HepG2 (cell line): Measurements from ENCODE around the gene OSGIN1. TPM values are rescaled to one million over a fixed set of nuclear protein-coding genes. Genes with fewer than 3 reads are reported as not detected.

ENCODE experiments used
- ATAC-seq: fragments of 200-7000 bp; cut with Tn5 transposase; 3 replicates; pipeline ENCODE4 v1.9.1; 2020; ENCODE audit warnings: mild to moderate bottlenecking, moderate library complexity
- BruUV-seq: library from RNA; stranded (reverse); fragments of 400-500 nt; replicated peaks from 2 replicates; lab custom pipeline; 2021; lab: Mats Ljungman, UMichigan
- CTCF ChIA-PET: fragments of 300-600 bp; formaldehyde crosslinking; extraction: SDS; loops from one replicate; lab custom pipeline; 2021; ENCODE audit warnings: low total read pairs, inconsistent platforms, low intra/inter-chr PET ratio; lab: Yijun Ruan, JAX
- POLR2A ChIA-PET: fragments of 350-600 bp; sonication (Branson Sonifier 250); formaldehyde crosslinking; loops from one replicate; lab custom pipeline; 2020; ENCODE audit warnings: antibody characterized with exemption, inconsistent platforms; lab: Yijun Ruan, JAX
- DNase-seq: peaks from one replicate; pipeline ENCODE4 v3.0.0-alpha.2; 2015; ENCODE audit warnings: low spot score
- FAIRE-seq: peaks from 3 replicates; lab custom pipeline; 2011; peaks lifted over from hg19 to GRCh38; lab: Jason Lieb, UNC
- H2AFZ ChIP-seq: one replicate; pipeline ENCODE4 v1.6.1; 2011; ENCODE audit warnings: low read length, inconsistent platforms
- H3K27ac ChIP-seq: fragments of 300-600 bp; 3 replicates; pipeline ENCODE4 v1.8.0; 2011; ENCODE audit warnings: mixed run types, mild to moderate bottlenecking, mixed read lengths, low read length, inconsistent platforms; ENCODE audit not compliant: insufficient read depth; ENCODE audit errors: extremely low read length
- H3K27me3 ChIP-seq, 2 experiments: fragments of 200-600 bp in 1 of 2; 2 replicates in 1 of 2; 3 replicates in 1 of 2; pipeline versions ENCODE4 v1.6.0 to v1.8.0; 2011; ENCODE audit warnings: low read length in 2 of 2, mild to moderate bottlenecking in 2 of 2, moderate library complexity in 2 of 2, inconsistent platforms in 1 of 2; ENCODE audit not compliant: insufficient read depth in 2 of 2, control insufficient read depth in 1 of 2
- H3K36me3 ChIP-seq, 2 experiments: fragments of 200-600 bp in 1 of 2; replicated peaks in 1 of 2; 2 replicates in 1 of 2; 3 replicates in 1 of 2; pipeline versions ENCODE4 v1.5.1 to v1.8.0; 2011; ENCODE audit warnings: low read length in 2 of 2, inconsistent platforms in 1 of 2; ENCODE audit not compliant: insufficient read depth in 2 of 2, control insufficient read depth in 1 of 2
- H3K4me1 ChIP-seq: 2 replicates; pipeline ENCODE4 v1.5.1; 2012; ENCODE audit warnings: low read length, inconsistent platforms; ENCODE audit not compliant: insufficient read depth
- H3K4me2 ChIP-seq: 2 replicates; pipeline ENCODE4 v1.6.0; 2011; ENCODE audit warnings: low read depth, low read length, inconsistent platforms
- H3K4me3 ChIP-seq, 3 experiments: fragments of 200-600 bp in 1 of 3; sonication (generic), shearing (Covaris generic) in 1 of 3; replicated peaks in 1 of 3; 2 replicates each; pipeline ENCODE4 v1.5.1; 2011 to 2016; ENCODE audit warnings: low read length in 3 of 3, inconsistent platforms in 2 of 3, low read depth in 2 of 3, mild to moderate bottlenecking in 2 of 3, control low read depth in 1 of 3, mixed read lengths in 1 of 3; ENCODE audit not compliant: insufficient read depth in 1 of 3
- H3K79me2 ChIP-seq: one replicate; pipeline ENCODE4 v1.6.1; 2011; ENCODE audit warnings: low read length, inconsistent platforms; ENCODE audit not compliant: insufficient read depth
- H3K9ac ChIP-seq: 2 replicates; pipeline ENCODE4 v1.6.0; 2011; ENCODE audit warnings: mild to moderate bottlenecking, low read depth, low read length, inconsistent platforms; ENCODE audit not compliant: insufficient read depth
- H3K9me3 ChIP-seq: 2 replicates; pipeline ENCODE4 v1.5.1; 2012; ENCODE audit warnings: mild to moderate bottlenecking, low read length
- H4K20me1 ChIP-seq: 2 replicates; pipeline ENCODE4 v1.6.0; 2011; ENCODE audit warnings: inconsistent platforms, mild to moderate bottlenecking, low read length, moderate library complexity; ENCODE audit not compliant: insufficient read depth
- FOXA1 ChIP-seq, 2 experiments: fragments of 450-650 bp in 1 of 2; sonication (generic) in 1 of 2; formaldehyde crosslinking in 1 of 2; IDR thresholded peaks; 2 replicates each; pipeline versions ENCODE4 v1.4.0 to v1.6.1; 2016 to 2020; ENCODE audit warnings: missing genetic modification reagents in 1 of 2
- FOXO1 ChIP-seq: sonication (generic); formaldehyde crosslinking; IDR thresholded peaks from 2 replicates; pipeline ENCODE4 v1.4.0; 2020; ENCODE audit warnings: missing genetic modification reagents
- FOXP1 ChIP-seq, 2 experiments: fragments of 450-650 bp in 1 of 2; IDR thresholded peaks; 2 replicates each; pipeline ENCODE4 v1.6.1; 2017 to 2018; ENCODE audit warnings: antibody characterized with exemption in 1 of 2
- GTF3A ChIP-seq: sonication (generic); formaldehyde crosslinking; conservative IDR thresholded peaks from 2 replicates; pipeline ENCODE4 v1.4.0; 2020; ENCODE audit warnings: mild to moderate bottlenecking, missing genetic modification reagents
- PAWR ChIP-seq: sonication (generic); formaldehyde crosslinking; IDR thresholded peaks from 2 replicates; pipeline ENCODE4 v1.4.0; 2020; ENCODE audit warnings: missing genetic modification reagents, mild to moderate bottlenecking, borderline replicate concordance
- POLR2A ChIP-seq, 2 experiments: IDR thresholded peaks; 2 replicates each; pipeline ENCODE4 v1.6.1; 2011; ENCODE audit warnings: low read depth in 2 of 2, low read length in 2 of 2, mild to moderate bottlenecking in 1 of 2, moderate library complexity in 1 of 2; ENCODE audit not compliant: insufficient read depth in 1 of 2
- POLR2G ChIP-seq: fragments of 200-400 bp; formaldehyde crosslinking; IDR thresholded peaks from 2 replicates; pipeline ENCODE4 v1.6.1; 2018; ENCODE audit warnings: mild to moderate bottlenecking, low read depth, low read length, moderate library complexity
- ZNF570 ChIP-seq: sonication (generic); formaldehyde crosslinking; IDR thresholded peaks from 2 replicates; pipeline ENCODE4 v1.4.0; 2020; ENCODE audit warnings: mild to moderate bottlenecking, missing genetic modification reagents, borderline replicate concordance
- WGBS: methylation state at CpG from one replicate; pipeline ENCODE4 v1.1.6; 2017; ENCODE audit warnings: low lambda C conversion rate; 5-methylcytosine and 5-hydroxymethylcytosine counted together
- in situ Hi-C: cut with HindIII; loops from 2 replicates; pipeline ENCODE4 v1.10.0; 2017; ENCODE audit warnings: low pct_unique_long_range_greater_than_20kb; ENCODE audit not compliant: extremely low pct_ligation_motif_present
- intact Hi-C: fragments of 100-400 bp; cut with micrococcal nuclease; formaldehyde crosslinking; loops from one replicate; pipeline ENCODE4 v1.10.0; 2022; ENCODE audit not compliant: unreplicated experiment
- polyA plus RNA-seq, 8 experiments: library from polyadenylated mRNA; depleted of rRNA in 3 of 8; stranded (reverse) in 7 of 8; unstranded in 1 of 8; fragments of >200 nt; fragmentation: Illumina TruSeq in 4 of 8; extraction: Trizol in 4 of 8; gene quantifications; 2 replicates each; pipeline versions ENCODE4 v1.2.1 to v1.2.3, GENCODE V29; 2011 to 2016; ENCODE audit warnings: low read depth in 4 of 8, missing spikeins in 1 of 8, mixed read lengths in 1 of 8; ENCODE audit not compliant: insufficient read depth in 1 of 8
- total RNA-seq, 5 experiments: library from RNA; depleted of rRNA; stranded (reverse); fragments of >200 nt; fragmentation: Illumina TruSeq; extraction: Trizol; gene quantifications; 2 replicates each; pipeline ENCODE4 v1.2.3, GENCODE V29; 2016; ENCODE audit warnings: low read depth in 1 of 5
- TF ChIP-seq, protein P1 (sequence below): sonication (generic); formaldehyde crosslinking; IDR thresholded peaks from 2 replicates; pipeline ENCODE4 v1.8.1; 2023; ENCODE audit warnings: mild to moderate bottlenecking, missing genetic modification reagents
- TF ChIP-seq, protein P2 (sequence below): sonication (generic); formaldehyde crosslinking; conservative IDR thresholded peaks from 2 replicates; pipeline ENCODE4 v1.8.0; 2022; ENCODE audit warnings: mild to moderate bottlenecking, moderate library complexity, missing genetic modification reagents

The OSGIN1 gene
- total and polyA plus RNA-seq, 2 of the 13 experiments (the other 11 are each of a cell fraction or from before 2014, with no cell fraction given), result 20.5 to 27.1 TPM

DNA sequence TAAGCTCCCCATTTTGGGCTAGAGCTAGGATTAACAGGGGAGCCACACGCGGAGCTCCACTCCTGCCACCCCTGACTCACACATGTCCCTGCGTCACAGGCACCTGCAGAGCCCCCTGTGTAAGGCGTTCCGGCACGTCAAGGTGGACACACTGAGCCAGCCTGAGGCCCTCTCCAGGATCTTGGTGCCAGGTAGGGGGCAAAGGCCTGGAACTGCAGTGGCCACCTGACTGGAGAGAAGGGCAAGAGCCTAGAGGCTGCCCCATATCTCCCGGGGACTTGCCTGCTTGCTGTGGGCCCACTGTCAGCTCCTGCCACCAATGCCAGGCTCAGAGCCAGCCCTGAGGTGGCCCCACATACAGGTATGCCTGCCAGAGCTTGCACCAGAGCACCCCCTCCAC, 48.7 kb downstream of the OSGIN1 start:
- BruUV-seq, result no TSS peak
- ATAC-seq (no peak), FAIRE-seq (no peak), DNase-seq (no peak)
- TF ChIP-seq FOXO1 (CRISPR knock-in tag), result no peak
- TF ChIP-seq, protein P1, sequence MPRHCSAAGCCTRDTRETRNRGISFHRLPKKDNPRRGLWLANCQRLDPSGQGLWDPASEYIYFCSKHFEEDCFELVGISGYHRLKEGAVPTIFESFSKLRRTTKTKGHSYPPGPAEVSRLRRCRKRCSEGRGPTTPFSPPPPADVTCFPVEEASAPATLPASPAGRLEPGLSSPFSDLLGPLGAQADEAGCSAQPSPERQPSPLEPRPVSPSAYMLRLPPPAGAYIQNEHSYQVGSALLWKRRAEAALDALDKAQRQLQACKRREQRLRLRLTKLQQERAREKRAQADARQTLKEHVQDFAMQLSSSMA (CRISPR knock-in tag), result no peak
- no peak for TF ChIP-seq POLR2G
- TF ChIP-seq, protein P2, sequence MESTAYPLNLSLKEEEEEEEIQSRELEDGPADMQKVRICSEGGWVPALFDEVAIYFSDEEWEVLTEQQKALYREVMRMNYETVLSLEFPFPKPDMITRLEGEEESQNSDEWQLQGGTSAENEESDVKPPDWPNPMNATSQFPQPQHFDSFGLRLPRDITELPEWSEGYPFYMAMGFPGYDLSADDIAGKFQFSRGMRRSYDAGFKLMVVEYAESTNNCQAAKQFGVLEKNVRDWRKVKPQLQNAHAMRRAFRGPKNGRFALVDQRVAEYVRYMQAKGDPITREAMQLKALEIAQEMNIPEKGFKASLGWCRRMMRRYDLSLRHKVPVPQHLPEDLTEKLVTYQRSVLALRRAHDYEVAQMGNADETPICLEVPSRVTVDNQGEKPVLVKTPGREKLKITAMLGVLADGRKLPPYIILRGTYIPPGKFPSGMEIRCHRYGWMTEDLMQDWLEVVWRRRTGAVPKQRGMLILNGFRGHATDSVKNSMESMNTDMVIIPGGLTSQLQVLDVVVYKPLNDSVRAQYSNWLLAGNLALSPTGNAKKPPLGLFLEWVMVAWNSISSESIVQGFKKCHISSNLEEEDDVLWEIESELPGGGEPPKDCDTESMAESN (CRISPR knock-in tag), result no peak
- no peak for TF ChIP-seq ZNF570
- no peak for TF ChIP-seq FOXA1 (IDR thresholded peaks at IDR 0.05)
- TF ChIP-seq FOXA1 (CRISPR knock-in tag; IDR thresholded peaks at IDR 0.05), result no peak
- TF ChIP-seq FOXP1 (IDR thresholded peaks at IDR 0.05), result no peak
- no peak for TF ChIP-seq FOXP1 (CRISPR knock-in tag; IDR thresholded peaks at IDR 0.05)
- TF ChIP-seq GTF3A (CRISPR knock-in tag), result no peak
- TF ChIP-seq POLR2A (IDR thresholded peaks at IDR 0.05; ENCODE audit: insufficient read depth in 1 of 2, low read depth in 2 of 2, low read length in 2 of 2), result no peak
- TF ChIP-seq PAWR (CRISPR knock-in tag), result no peak
- CTCF ChIA-PET, result no interaction called here
- Histone ChIP-seq H4K20me1 (no peaks in the 10 kb centered on the region), H3K27me3 (peaks cover 14 to 63% of the 10 kb centered on the region in 2 experiments), H3K4me2 (no peak overlapping the region), H3K36me3 (no peaks in the 10 kb centered on the region), H3K9ac (no peak overlapping the region), H2AFZ (no peak overlapping the region), H3K4me3 (no peak overlapping the region), H3K4me1 (no peaks in the 10 kb centered on the region), H3K9me3 (no peaks in the 10 kb centered on the region), H3K27ac (no peak overlapping the region), H3K79me2 (no peaks in the 10 kb centered on the region)
- WGBS, result 58% methylated on average over 6 of the region's 7 CpGs
- POLR2A ChIA-PET, result no interaction called here
- in situ Hi-C loops, result no loop called here
- intact Hi-C loops, result no loop called here
